Activated naive CD8-positive, alpha-beta T cell treated with anti-CD3 and anti-CD28 coated beads, Interleukin-2, amount 10 ng/mL, durations not matched to agents 7 days and 5 days (primary cell): ENCODE data around the gene KASH5. TPM values are rescaled to one million over a fixed set of nuclear protein-coding genes. Genes with fewer than 3 reads are reported as not detected.
A peak's percentile ranks its signal among the peaks of the same experiment; 100 is the strongest.
"Not testable (repeated sequence)": the region's sequence is repeated elsewhere in the genome, so short reads cannot be mapped to it uniquely, and the experiment has no call there.

Source experiments
- ATAC-seq: fragments of 150-1000 bp; cut with Tn5 transposase; one replicate; pipeline ENCODE4 v1.10.0; 2021; ENCODE audit warnings: low read depth, moderate library complexity
- POLR2A ChIA-PET: fragments of 350-600 bp; sonication (Branson Sonifier 250); formaldehyde crosslinking; loops from one replicate; lab custom pipeline; 2021; ENCODE audit warnings: antibody characterized with exemption; lab: Charles Lee
- DNase-seq: peaks from one replicate; pipeline ENCODE4 v3.0.0; 2021
- H3K27ac Mint-ChIP-seq: one replicate; pipeline ENCODE4 v1.8.0; 2022; ENCODE audit warnings: mild to moderate bottlenecking, mixed read lengths
- H3K27me3 Mint-ChIP-seq: one replicate; pipeline ENCODE4 v1.8.0; 2022; ENCODE audit warnings: mild to moderate bottlenecking, moderate library complexity, mixed read lengths
- H3K36me3 Mint-ChIP-seq: one replicate; pipeline ENCODE4 v1.8.0; 2021; ENCODE audit warnings: mild to moderate bottlenecking, mixed read lengths
- H3K4me1 Mint-ChIP-seq: one replicate; pipeline ENCODE4 v1.8.0; 2021; ENCODE audit warnings: mixed read lengths
- H3K4me3 Mint-ChIP-seq: one replicate; pipeline ENCODE4 v1.8.0; 2022; ENCODE audit warnings: mild to moderate bottlenecking, moderate library complexity, mixed read lengths
- H3K9me3 Mint-ChIP-seq: one replicate; pipeline ENCODE4 v1.8.0; 2021; ENCODE audit warnings: mixed read lengths
- total RNA-seq, 2 experiments: library from RNA; stranded (reverse); gene quantifications; one replicate each; pipeline ENCODE4 v1.2.3, GENCODE V29; 2021

KASH5 gene
- total RNA-seq, 2 experiments from 2014 or later = not detected

- POLR2A ChIA-PET = interaction anchor here (0.6 to 1.6 kb wide), 6 partner anchors 9 to 51 kb away, joined by 3 to 10 read pairs (median 4); partner anchors contain the start of genes ALDH16A1 and PIH1D1
- Mint-ChIP-seq H3K9me3 (no peaks in the 10 kb centered on the region), H3K4me1 (peaks cover 29% of the 10 kb centered on the region), H3K4me3 (peak overlapping the region; percentile 87), H3K27ac (peak overlapping the region; percentile 64), H3K36me3 (peaks cover 3% of the 10 kb centered on the region), H3K27me3 (peaks cover 51% of the 10 kb centered on the region)
- DNase-seq (no peak), ATAC-seq (no peak)
These were observed 54.3 kb downstream of the KASH5 start for GRCh38 chr19:49442354-49442753.

GRCh38 chr19:49442771-49443365 lies 54.8 kb downstream of the KASH5 start:
- peak overlapping the region; percentile 91 for H3K27ac Mint-ChIP-seq
- H3K27me3 Mint-ChIP-seq = peaks cover 46% of the 10 kb centered on the region
- ATAC-seq (peak; percentile 12), DNase-seq (peak; percentile 76)
- peaks cover 3% of the 10 kb centered on the region for H3K36me3 Mint-ChIP-seq
- peak overlapping the region; percentile 87 for H3K4me3 Mint-ChIP-seq
- peaks cover 29% of the 10 kb centered on the region for H3K4me1 Mint-ChIP-seq
- POLR2A ChIA-PET = interaction anchor here (0.6 to 1.6 kb wide), 7 partner anchors 9 to 53 kb away, joined by 3 to 10 read pairs (median 4); partner anchors contain the start of genes ALDH16A1 and PIH1D1
- no peaks in the 10 kb centered on the region for H3K9me3 Mint-ChIP-seq

- H3K4me3 Mint-ChIP-seq = peak overlapping the region; percentile 87
- POLR2A ChIA-PET = interaction anchor here (0.7 to 2.1 kb wide), 9 partner anchors 8 to 52 kb away, joined by 3 to 10 read pairs (median 6); partner anchors contain the start of genes ALDH16A1 and PIH1D1
- ATAC-seq = peak; percentile 88
- peaks cover 40% of the 10 kb centered on the region for H3K27me3 Mint-ChIP-seq
- H3K36me3 Mint-ChIP-seq = peaks cover 8% of the 10 kb centered on the region
- peak overlapping the region; percentile 91 for H3K27ac Mint-ChIP-seq
- peaks cover 31% of the 10 kb centered on the region for H3K4me1 Mint-ChIP-seq
- peak; percentile 98 for DNase-seq
- H3K9me3 Mint-ChIP-seq = no peaks in the 10 kb centered on the region
These were observed 55.5 kb downstream of the KASH5 start for GRCh38 chr19:49443366-49444099.

GRCh38 chr19:49444100-49444700 lies 56.2 kb downstream of the KASH5 start:
- POLR2A ChIA-PET = interaction anchor here (0.7 to 2.1 kb wide), 5 partner anchors 9 to 115 kb away, joined by 3 to 8 read pairs (median 6); partner anchors contain the start of gene ALDH16A1
- H3K9me3 Mint-ChIP-seq, ATAC-seq, DNase-seq, H3K36me3 Mint-ChIP-seq: not testable (repeated sequence)
- Mint-ChIP-seq H3K4me3 (peak overlapping the region; percentile 87), H3K27me3 (peaks cover 33% of the 10 kb centered on the region), H3K27ac (peak overlapping the region; percentile 91), H3K4me1 (peaks cover 33% of the 10 kb centered on the region)

- peaks cover 15% of the 10 kb centered on the region for H3K27me3 Mint-ChIP-seq
- ATAC-seq = no peak
- no peaks in the 10 kb centered on the region for H3K9me3 Mint-ChIP-seq
- no peak overlapping the region for H3K4me3 Mint-ChIP-seq
- H3K36me3 Mint-ChIP-seq = peaks cover 16% of the 10 kb centered on the region
- no peak for DNase-seq
- POLR2A ChIA-PET = interaction anchor here (0.5 to 2.1 kb wide), 3 partner anchors 24 to 487 kb away, joined by 3 to 8 read pairs (median 6); no protein-coding TSS in a partner anchor
- H3K4me1 Mint-ChIP-seq = peaks cover 36% of the 10 kb centered on the region
- no peak overlapping the region for H3K27ac Mint-ChIP-seq
These were observed 57.9 kb downstream of the KASH5 start for GRCh38 chr19:49445997-49446396.

GRCh38 chr19:49447485-49448431 lies 59.7 kb downstream of the KASH5 start:
- peaks cover 35% of the 10 kb centered on the region for H3K4me1 Mint-ChIP-seq
- DNase-seq = no peak
- H3K9me3 Mint-ChIP-seq = no peaks in the 10 kb centered on the region
- POLR2A ChIA-PET = interaction anchor here (0.5 to 0.6 kb wide), 2 partner anchors 113 to 420 kb away, joined by 3 read pairs; partner anchors contain the start of gene CD37
- ATAC-seq = no peak
- peak overlapping the region; percentile 18 for H3K27ac Mint-ChIP-seq
- peaks cover under 1% of the 10 kb centered on the region for H3K27me3 Mint-ChIP-seq
- H3K36me3 Mint-ChIP-seq = peaks cover 21% of the 10 kb centered on the region
- no peak overlapping the region for H3K4me3 Mint-ChIP-seq

GRCh38 chr19:49448432-49448786 lies 60.4 kb downstream of the KASH5 start:
- POLR2A ChIA-PET = interaction anchor here (0.5 to 0.7 kb wide), 2 partner anchors 53 to 420 kb away, joined by 3 read pairs; no protein-coding TSS in a partner anchor
- Mint-ChIP-seq H3K4me3 (no peak overlapping the region), H3K27me3 (no peaks in the 10 kb centered on the region), H3K9me3 (no peaks in the 10 kb centered on the region), H3K27ac (peak overlapping the region; percentile 18), H3K4me1 (peaks cover 37% of the 10 kb centered on the region), H3K36me3 (peaks cover 21% of the 10 kb centered on the region)
- ATAC-seq (no peak), DNase-seq (no peak)

GRCh38 chr19:49450405-49450804 lies 62.4 kb downstream of the KASH5 start:
- peaks cover 20% of the 10 kb centered on the region for H3K36me3 Mint-ChIP-seq
- H3K4me3 Mint-ChIP-seq = peak overlapping the region; percentile 100
- no peak for DNase-seq
- no peaks in the 10 kb centered on the region for H3K9me3 Mint-ChIP-seq
- no peaks in the 10 kb centered on the region for H3K27me3 Mint-ChIP-seq
- H3K4me1 Mint-ChIP-seq = peaks cover 32% of the 10 kb centered on the region
- POLR2A ChIA-PET = interaction anchor here (0.7 to 2.3 kb wide), 5 partner anchors 25 to 436 kb away, joined by 3 to 15 read pairs (median 3); no protein-coding TSS in a partner anchor
- peak overlapping the region; percentile 100 for H3K27ac Mint-ChIP-seq
- no peak for ATAC-seq

GRCh38 chr19:49451430-49452181 lies 63.6 kb downstream of the KASH5 start, which contains the start of gene PIH1D1:
PIH1D1 (minus strand) TSS chr19:49451814; CDS start chr19:49451574, 240 bp downstream.
- ATAC-seq = peak; percentile 59
- POLR2A ChIA-PET = interaction anchor here (0.6 to 5.1 kb wide), 16 partner anchors 9 to 453 kb away, joined by 3 to 128 read pairs (median 4); partner anchors contain the start of genes FLT3LG and KASH5
- DNase-seq = peak; percentile 87
- H3K27me3 Mint-ChIP-seq = no peaks in the 10 kb centered on the region
- H3K36me3 Mint-ChIP-seq = peaks cover 22% of the 10 kb centered on the region
- H3K4me3 Mint-ChIP-seq = peak within 1 kb of the TSS; percentile 100
- no peaks in the 10 kb centered on the region for H3K9me3 Mint-ChIP-seq
- H3K4me1 Mint-ChIP-seq = peaks cover 32% of the 10 kb centered on the region
- H3K27ac Mint-ChIP-seq = peak within 1 kb of the TSS; percentile 100

- DNase-seq = peak; percentile 99
- POLR2A ChIA-PET = interaction anchor here (0.5 to 5.1 kb wide), 21 partner anchors 9 to 1299 kb away, joined by 3 to 128 read pairs (median 4); partner anchors contain the start of genes FLT3LG, NOSIP, PRMT1 and PRRG2
- peak; percentile 91 for ATAC-seq
- Mint-ChIP-seq H3K27me3 (no peaks in the 10 kb centered on the region), H3K4me1 (peaks cover 35% of the 10 kb centered on the region), H3K4me3 (peak within 1 kb of the TSS; percentile 100), H3K27ac (peak within 1 kb of the TSS; percentile 100), H3K36me3 (peaks cover 23% of the 10 kb centered on the region), H3K9me3 (no peaks in the 10 kb centered on the region)
These were observed 65.1 kb downstream of the KASH5 start, which contains the start of gene ALDH16A1 for GRCh38 chr19:49453013-49453756. ALDH16A1 (plus strand) TSS chr19:49453225; CDS start chr19:49453332, 107 bp downstream.
